Hepatocyte (in vitro differentiated cells): ENCODE measurements around the gene PPDPF. TPM values are rescaled to one million over a fixed set of nuclear protein-coding genes. Genes with fewer than 3 reads are reported as not detected.

ENCODE experiments used
- DNase-seq: peaks from one replicate; pipeline ENCODE4 v3.0.0-alpha.2; 2016; ENCODE audit warnings: low spot score
- H2AFZ ChIP-seq: fragments of 200-600 bp; sonication (generic); 2 replicates; pipeline ENCODE4 v1.6.0; 2016; ENCODE audit warnings: antibody characterized with exemption, mild to moderate bottlenecking
- H3K27ac ChIP-seq: fragments of 200-600 bp; sonication (generic); 2 replicates; pipeline ENCODE4 v1.5.1; 2016; ENCODE audit warnings: mild to moderate bottlenecking
- H3K27me3 ChIP-seq: fragments of 200-600 bp; sonication (generic); 2 replicates; pipeline ENCODE4 v1.6.1; 2016
- H3K36me3 ChIP-seq: fragments of 200-600 bp; sonication (generic); replicated peaks from 2 replicates; pipeline ENCODE4 v1.5.1; 2016; ENCODE audit warnings: low read depth; ENCODE audit not compliant: insufficient read depth
- H3K4me1 ChIP-seq: fragments of 200-600 bp; sonication (generic); 2 replicates; pipeline ENCODE4 v1.5.1; 2016; ENCODE audit warnings: mild to moderate bottlenecking, moderate library complexity; ENCODE audit not compliant: insufficient read depth
- H3K4me2 ChIP-seq: fragments of 200-600 bp; sonication (generic); 2 replicates; pipeline ENCODE4 v1.6.0; 2016
- H3K4me3 ChIP-seq: fragments of 200-600 bp; sonication (generic); 2 replicates; pipeline ENCODE4 v1.5.1; 2016; ENCODE audit warnings: mild to moderate bottlenecking
- H3K79me2 ChIP-seq: fragments of 200-600 bp; sonication (generic); 2 replicates; pipeline ENCODE4 v1.6.0; 2017; ENCODE audit warnings: mild to moderate bottlenecking
- H3K9me2 ChIP-seq: fragments of 200-600 bp; sonication (generic); replicated peaks from 2 replicates; pipeline ENCODE4 v1.6.0; 2017; ENCODE audit warnings: mild to moderate bottlenecking; ENCODE audit not compliant: insufficient read depth
- H3K9me3 ChIP-seq: fragments of 200-600 bp; sonication (generic); 2 replicates; pipeline ENCODE4 v1.5.1; 2016; ENCODE audit warnings: low read depth, mild to moderate bottlenecking
- H4K20me1 ChIP-seq: fragments of 200-600 bp; sonication (generic); 2 replicates; pipeline ENCODE4 v1.6.0; 2016; ENCODE audit warnings: mild to moderate bottlenecking; ENCODE audit not compliant: insufficient read depth, poor library complexity, severe bottlenecking
- CTCF ChIP-seq: fragments of 200-600 bp; sonication (generic); IDR thresholded peaks from 2 replicates; pipeline ENCODE4 v1.5.1; 2016; ENCODE audit warnings: antibody characterized with exemption, mild to moderate bottlenecking; ENCODE audit not compliant: poor library complexity
- EZH2 ChIP-seq: fragments of 200-600 bp; sonication (generic); IDR thresholded peaks from 2 replicates; pipeline ENCODE4 v1.6.1; 2016; ENCODE audit warnings: antibody characterized with exemption, mild to moderate bottlenecking, borderline replicate concordance
- EZH2phosphoT487 ChIP-seq: fragments of 200-600 bp; sonication (generic); IDR thresholded peaks from one replicate; pipeline ENCODE4 v1.6.1; 2018; ENCODE audit warnings: antibody characterized with exemption, mild to moderate bottlenecking, low read depth, moderate library complexity; ENCODE audit not compliant: unreplicated experiment, severe bottlenecking
- WGBS: methylation state at CpG from one replicate; pipeline ENCODE4 v1.1.6; 2016; ENCODE audit warnings: low lambda C conversion rate; ENCODE audit errors: missing lambda C conversion rate; 5-methylcytosine and 5-hydroxymethylcytosine counted together
- polyA plus RNA-seq: library from polyadenylated mRNA; unstranded; fragments of >200 nt; fragmentation: Nextera tagmentation; extraction: Ambion mirVana; gene quantifications from 2 replicates; pipeline ENCODE4 v1.2.1, GENCODE V29; 2016
- total RNA-seq: library from RNA; depleted of rRNA; stranded (reverse); fragments of >200 nt; gene quantifications from 2 replicates; pipeline ENCODE4 v1.2.3, GENCODE V29; 2014

PPDPF gene
- total and polyA plus RNA-seq, 2 experiments from 2014 or later = 55.1 to 333 TPM

GRCh38 chr20:63522091-63522868 lies 1.7 kb downstream of the PPDPF start:
- no peaks in the 10 kb centered on the region for H3K36me3 ChIP-seq
- peaks cover 13% of the 10 kb centered on the region for H3K4me1 ChIP-seq
- no peaks in the 10 kb centered on the region for H3K27me3 ChIP-seq
- no peaks in the 10 kb centered on the region for H3K9me3 ChIP-seq
- DNase-seq = no peak
- peaks cover 24% of the 10 kb centered on the region for H4K20me1 ChIP-seq
- TF ChIP-seq EZH2 (no peak), EZH2phosphoT487 (no peak), CTCF (no peak)
- no peak overlapping the region for H3K4me3 ChIP-seq
- H3K79me2 ChIP-seq = peaks cover 16% of the 10 kb centered on the region
- H3K27ac ChIP-seq = no peak overlapping the region
- WGBS = 62% methylated on average over 11 of the region's 13 CpGs
- H3K4me2 ChIP-seq = peak overlapping the region; percentile 99
- H3K9me2 ChIP-seq = no peaks in the 10 kb centered on the region
- no peak overlapping the region for H2AFZ ChIP-seq

GRCh38 chr20:63522981-63523611 lies 2.5 kb downstream of the PPDPF start:
- Histone ChIP-seq H3K79me2 (peaks cover 16% of the 10 kb centered on the region), H2AFZ (no peak overlapping the region), H3K27me3 (no peaks in the 10 kb centered on the region), H3K27ac (no peak overlapping the region), H3K4me2 (peak overlapping the region; percentile 99), H4K20me1 (peaks cover 24% of the 10 kb centered on the region), H3K9me2 (no peaks in the 10 kb centered on the region), H3K9me3 (no peaks in the 10 kb centered on the region), H3K4me1 (peaks cover 13% of the 10 kb centered on the region), H3K36me3 (no peaks in the 10 kb centered on the region), H3K4me3 (no peak overlapping the region)
- TF ChIP-seq EZH2 (no peak), EZH2phosphoT487 (no peak), CTCF (no peak)
- DNase-seq = no peak
- WGBS = 97% methylated on average over 11 of the region's 11 CpGs

- Histone ChIP-seq H3K36me3 (no peaks in the 10 kb centered on the region), H3K4me3 (no peak overlapping the region), H3K9me3 (no peaks in the 10 kb centered on the region), H3K27ac (no peak overlapping the region), H3K27me3 (no peaks in the 10 kb centered on the region), H3K9me2 (no peaks in the 10 kb centered on the region), H4K20me1 (peaks cover 24% of the 10 kb centered on the region), H2AFZ (no peak overlapping the region), H3K4me2 (no peak overlapping the region), H3K79me2 (peaks cover 16% of the 10 kb centered on the region), H3K4me1 (peaks cover 8% of the 10 kb centered on the region)
- WGBS = 78% methylated on average over 3 of the region's 3 CpGs
- TF ChIP-seq EZH2 = no peak
- no peak for TF ChIP-seq EZH2phosphoT487
- TF ChIP-seq CTCF = no peak
- DNase-seq = no peak
Observed at GRCh38 chr20:63525185-63525584, 4.6 kb downstream of the PPDPF start.
